Gastrocnemius medialis (tissue), 4 donors: ENCODE measurements around the gene CDR2. TPM values are rescaled to one million over a fixed set of nuclear protein-coding genes. Genes with fewer than 3 reads are reported as not detected.

Experiments used
- ATAC-seq, 2 donors: fragments of 150-250 bp; one replicate each; pipeline ENCODE4 v1.9.1; 2016
- DNase-seq, 2 donors: peaks; one replicate each; pipeline ENCODE4 v3.0.0-alpha.2; 2019
- H3K27ac ChIP-seq, 4 donors: fragments of 200-600 bp; sonication (generic); 1 replicate in 1 of 4; 2 replicates in 3 of 4; pipeline ENCODE4 v1.5.1; 2016 to 2018; ENCODE audit warnings: mild to moderate bottlenecking in 2 of 4, moderate library complexity in 1 of 4
- H3K27me3 ChIP-seq, 3 donors: fragments of 200-600 bp; sonication (generic) in 2 of 3; 1 replicate in 1 of 3; 2 replicates in 2 of 3; pipeline versions ENCODE4 v1.5.1 to v1.6.0; 2016 to 2019; ENCODE audit warnings: mild to moderate bottlenecking in 1 of 3, moderate library complexity in 1 of 3
- H3K36me3 ChIP-seq, 2 donors: fragments of 200-600 bp; sonication (generic) in 1 of 2; one replicate each; pipeline ENCODE4 v1.5.1; 2017 to 2018
- H3K4me1 ChIP-seq, 2 donors: fragments of 200-600 bp; sonication (generic) in 1 of 2; one replicate each; pipeline ENCODE4 v1.5.1; 2016 to 2017; ENCODE audit warnings: mild to moderate bottlenecking in 2 of 2
- H3K4me3 ChIP-seq, 4 donors: fragments of 200-600 bp; sonication (generic) in 3 of 4; 1 replicate in 1 of 4; 2 replicates in 3 of 4; pipeline ENCODE4 v1.5.1; 2016 to 2019; ENCODE audit warnings: mild to moderate bottlenecking in 2 of 4
- H3K9me3 ChIP-seq, 3 donors: fragments of 200-600 bp; sonication (generic) in 2 of 3; 1 replicate in 1 of 3; 2 replicates in 2 of 3; pipeline ENCODE4 v1.5.1; 2016 to 2019
- POLR2A ChIP-seq, 2 donors: fragments of 450-650 bp; IDR thresholded peaks; one replicate each; pipeline ENCODE4 v1.6.1; 2017; ENCODE audit warnings: antibody characterized with exemption in 2 of 2, mild to moderate bottlenecking in 2 of 2, moderate library complexity in 2 of 2
- in situ Hi-C, 4 donors: fragments of 200-750 bp; cut with MboI; loops; one replicate each; pipeline versions ENCODE4 v1.15.0 to v1.8.0; 2017; ENCODE audit warnings: low sequenced_read_pairs in 4 of 4
- intact Hi-C: fragments of 100-400 bp; cut with DNase I; formaldehyde crosslinking; loops from one replicate; pipeline ENCODE4 v1.15.1; 2023; ENCODE audit warnings: low total_unique reads
- total RNA-seq, 4 donors: library from RNA; depleted of rRNA; stranded (reverse); fragments of >200 nt; gene quantifications; one replicate each; pipeline versions ENCODE4 v1.1.0 to v1.2.3, GENCODE V29; 2016
- TF ChIP-seq, protein P1 (sequence below), 5 experiments: fragments of 450-650 bp in 3 of 5; fragments of 200-600 bp in 2 of 5; sonication (generic) in 2 of 5; IDR thresholded peaks in 4 of 5; conservative IDR thresholded peaks in 1 of 5; 1 replicate in 4 of 5; 2 replicates in 1 of 5; pipeline ENCODE4 v1.5.1; 2016 to 2019; ENCODE audit warnings: antibody characterized with exemption in 5 of 5, mild to moderate bottlenecking in 3 of 5, moderate library complexity in 3 of 5

The CDR2 gene
- total RNA-seq, 4 donors from 2014 or later: 4.1 to 7.6 (median 7.3) TPM

GRCh38 chr16:22296225-22297113, 78.0 kb downstream of the CDR2 start:
- ATAC-seq (no peak), DNase-seq (no peak)
- Histone ChIP-seq H3K36me3 (no peaks in the 10 kb centered on the region), H3K4me1 (peaks cover 12 to 18% of the 10 kb centered on the region in 2 donors), H3K4me3 (peak overlapping the region; percentile 65 to 95 (median 76)), H3K27ac (peak overlapping the region; percentile 45 to 100 (median 58)), H3K27me3 (no peaks in the 10 kb centered on the region), H3K9me3 (no peaks in the 10 kb centered on the region)
- intact Hi-C loops: loop anchor here (1.0 to 5.0 kb wide), 7 partner anchors 76 to 1396 kb away; partner anchors contain the start of genes DCUN1D3, EEF2K, LYRM1 and MOSMO
- TF ChIP-seq POLR2A (IDR thresholded peaks at IDR 0.05): no peak
- TF ChIP-seq, protein P1, sequence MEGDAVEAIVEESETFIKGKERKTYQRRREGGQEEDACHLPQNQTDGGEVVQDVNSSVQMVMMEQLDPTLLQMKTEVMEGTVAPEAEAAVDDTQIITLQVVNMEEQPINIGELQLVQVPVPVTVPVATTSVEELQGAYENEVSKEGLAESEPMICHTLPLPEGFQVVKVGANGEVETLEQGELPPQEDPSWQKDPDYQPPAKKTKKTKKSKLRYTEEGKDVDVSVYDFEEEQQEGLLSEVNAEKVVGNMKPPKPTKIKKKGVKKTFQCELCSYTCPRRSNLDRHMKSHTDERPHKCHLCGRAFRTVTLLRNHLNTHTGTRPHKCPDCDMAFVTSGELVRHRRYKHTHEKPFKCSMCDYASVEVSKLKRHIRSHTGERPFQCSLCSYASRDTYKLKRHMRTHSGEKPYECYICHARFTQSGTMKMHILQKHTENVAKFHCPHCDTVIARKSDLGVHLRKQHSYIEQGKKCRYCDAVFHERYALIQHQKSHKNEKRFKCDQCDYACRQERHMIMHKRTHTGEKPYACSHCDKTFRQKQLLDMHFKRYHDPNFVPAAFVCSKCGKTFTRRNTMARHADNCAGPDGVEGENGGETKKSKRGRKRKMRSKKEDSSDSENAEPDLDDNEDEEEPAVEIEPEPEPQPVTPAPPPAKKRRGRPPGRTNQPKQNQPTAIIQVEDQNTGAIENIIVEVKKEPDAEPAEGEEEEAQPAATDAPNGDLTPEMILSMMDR (IDR thresholded peaks at IDR 0.05 in 4 of 5, conservative IDR thresholded peaks at IDR 0.05 in 1 of 5): no peak
- in situ Hi-C loops: loop anchor here (5.0 to 25.0 kb wide), 3 partner anchors 99 to 292 kb away; partner anchors contain the start of genes MOSMO (in 4 of the 4) and PDZD9 (in 4 of the 4)

Other genes with a start within 250 kb of the CDR2 start
- not detected for gene SDR42E2, start 212.1 kb downstream of the CDR2 start, total RNA-seq
- 10 to 100 TPM; 18.7 to 39.9 (median 21.2) TPM for gene EEF2K, start 168.3 kb downstream of the CDR2 start, total RNA-seq
- 100 to 1,000 TPM; 105 to 182 (median 116) TPM for gene POLR3E, start 77.2 kb downstream of the CDR2 start, total RNA-seq
- gene NPIPB5, start 136.3 kb upstream of the CDR2 start, total RNA-seq: 100 to 1,000 TPM in 1 of 4 donors, 10 to 100 TPM in 3; 10.4 to 194 (median 30.7) TPM